Hematopoietic multipotent progenitor cell treated with erythropoietin and hydrocortisone succinate and interleukin-3 and kit ligand, for 4 days (in vitro differentiated cells): ENCODE data around the gene KCTD3.

ENCODE experiments used
- DNase-seq: peaks from one replicate; pipeline ENCODE4 v3.0.0-alpha.2; 2015

Gene KCTD3

GRCh38 chr1:215606564-215607168, 39.6 kb downstream of the KCTD3 start:
- peak; percentile 60 for DNase-seq

GRCh38 chr1:215607412-215607811, 40.3 kb downstream of the KCTD3 start:
- DNase-seq = no peak

GRCh38 chr1:215608646-215609045, 41.5 kb downstream of the KCTD3 start:
- no peak for DNase-seq

GRCh38 chr1:215612391-215612790, 45.3 kb downstream of the KCTD3 start:
- no peak for DNase-seq

- DNase-seq = no peak
Measured at GRCh38 chr1:215617979-215618378, 50.9 kb downstream of the KCTD3 start.

GRCh38 chr1:215623162-215623561, 56.1 kb downstream of the KCTD3 start:
- DNase-seq = no peak

- no peak for DNase-seq
Measured at GRCh38 chr1:215625949-215626348, 58.8 kb downstream of the KCTD3 start.

- DNase-seq = no peak
Measured at GRCh38 chr1:215631040-215631439, 63.9 kb downstream of the KCTD3 start.

- no peak for DNase-seq
Measured at GRCh38 chr1:215631489-215631888, 64.4 kb downstream of the KCTD3 start.

- DNase-seq = no peak
Measured at GRCh38 chr1:215635827-215636226, 68.7 kb downstream of the KCTD3 start.

GRCh38 chr1:215636258-215636965, 69.3 kb downstream of the KCTD3 start:
- DNase-seq = no peak

GRCh38 chr1:215637041-215637573, 70.0 kb downstream of the KCTD3 start:
- DNase-seq = no peak

- DNase-seq = no peak
Measured at GRCh38 chr1:215640429-215641148, 73.5 kb downstream of the KCTD3 start.

- DNase-seq = no peak
Measured at GRCh38 chr1:215643592-215644321, 76.7 kb downstream of the KCTD3 start.

GRCh38 chr1:215645182-215645581, 78.1 kb downstream of the KCTD3 start:
- DNase-seq = no peak

- no peak for DNase-seq
Measured at GRCh38 chr1:215645861-215646260, 78.8 kb downstream of the KCTD3 start.

- no peak for DNase-seq
Measured at GRCh38 chr1:215647738-215648137, 80.6 kb downstream of the KCTD3 start.

- DNase-seq = no peak
Measured at GRCh38 chr1:215648957-215649356, 81.9 kb downstream of the KCTD3 start.

GRCh38 chr1:215650446-215651149, 83.5 kb downstream of the KCTD3 start:
- no peak for DNase-seq

GRCh38 chr1:215651867-215652266, 84.8 kb downstream of the KCTD3 start:
- DNase-seq = no peak

GRCh38 chr1:215652371-215652770, 85.3 kb downstream of the KCTD3 start:
- DNase-seq = no peak

GRCh38 chr1:215657047-215657446, 89.9 kb downstream of the KCTD3 start:
- DNase-seq = no peak

GRCh38 chr1:215660259-215660658, 93.2 kb downstream of the KCTD3 start:
- DNase-seq = no peak
